Left lung (tissue), 10 donors: ENCODE results near the gene TRPV4. TPM values are rescaled to one million over a fixed set of nuclear protein-coding genes. Genes with fewer than 3 reads are reported as not detected.

Experiments
- ATAC-seq: fragments of 200-7000 bp; cut with Tn5 transposase; one replicate; pipeline ENCODE4 v1.9.1; 2020; ENCODE audit warnings: moderate library complexity
- DNase-seq, 4 donors: peaks; one replicate each; pipeline ENCODE4 v3.0.0-alpha.2; 2013 to 2020
- H3K27ac ChIP-seq, 2 donors: fragments of 200-600 bp; sonication (generic) in 1 of 2; one replicate each; pipeline versions ENCODE4 v1.5.0 to v1.8.0; 2020 to 2021
- H3K27me3 ChIP-seq, 2 donors: fragments of 200-600 bp; sonication (generic) in 1 of 2; one replicate each; pipeline versions ENCODE4 v1.5.0 to v1.8.0; 2020 to 2021
- H3K36me3 ChIP-seq, 2 donors: fragments of 200-600 bp; sonication (generic) in 1 of 2; one replicate each; pipeline versions ENCODE4 v1.5.0 to v1.8.0; 2020 to 2021
- H3K4me1 ChIP-seq, 2 donors: fragments of 200-600 bp; one replicate each; pipeline ENCODE4 v1.8.0; 2021
- H3K4me3 ChIP-seq, 2 donors: fragments of 200-600 bp; sonication (generic) in 1 of 2; one replicate each; pipeline versions ENCODE4 v1.5.0 to v1.8.0; 2020 to 2021; ENCODE audit warnings: mild to moderate bottlenecking in 1 of 2
- H3K9me3 ChIP-seq, 2 donors: fragments of 200-600 bp; sonication (generic) in 1 of 2; one replicate each; pipeline versions ENCODE4 v1.5.0 to v1.8.0; 2020 to 2021
- CTCF ChIP-seq, 2 donors: fragments of 200-600 bp; sonication (generic) in 1 of 2; IDR thresholded peaks; one replicate each; pipeline versions ENCODE4 v1.5.0 to v1.8.0; 2021; ENCODE audit warnings: antibody characterized with exemption in 2 of 2
- intact Hi-C, 2 donors: fragments of 100-400 bp; cut with DNase I; formaldehyde crosslinking; loops; one replicate each; pipeline versions ENCODE4 v1.11.2 to v1.14.2; 2022
- polyA plus RNA-seq, 6 donors: library from polyadenylated mRNA; unstranded; fragments of 120-200 nt; gene quantifications; one replicate each; pipeline ENCODE4 v1.2.1, GENCODE V29; 2013; ENCODE audit not compliant: insufficient read length in 6 of 6
- total RNA-seq, 2 donors: library from RNA; stranded (reverse); fragmentation: NEBNext Ultra II Directional; extraction: Animal tissue kit (Norgen Biotek cat#: 25700); gene quantifications; one replicate each; pipeline ENCODE4 v1.2.1, GENCODE V29; 2021
- donor health status: DM: no; HTN: yes; CAD: no.
- donor health status: DM: no; HTN: no; CAD: no.

TRPV4 gene
- total and polyA plus RNA-seq, 8 donors = 2.2 to 3.7 (median 3.2) TPM

- ATAC-seq = no peak
- no peak overlapping the region for H3K27ac ChIP-seq
Measured at GRCh38 chr12:109740694-109741245, 92.4 kb downstream of the TRPV4 start.

GRCh38 chr12:109739747-109740693, 93.2 kb downstream of the TRPV4 start:
- Histone ChIP-seq H3K27ac (no peak overlapping the region), H3K9me3 (no peaks in the 10 kb centered on the region), H3K36me3 (no peaks in the 10 kb centered on the region), H3K4me1 (no peaks in the 10 kb centered on the region), H3K4me3 (no peak overlapping the region), H3K27me3 (peaks cover 0 to 25% of the 10 kb centered on the region in 2 donors)
- DNase-seq (peak in 2 of 4 donors; percentile 10 to 28), ATAC-seq (no peak)
- intact Hi-C loops = no loop called here
- no peak for TF ChIP-seq CTCF (IDR thresholded peaks at IDR 0.05)

More at GRCh38 chr12:109740694-109741245, 92.4 kb downstream of the TRPV4 start:
- H3K4me3 ChIP-seq = no peak overlapping the region
- H3K4me1 ChIP-seq = no peaks in the 10 kb centered on the region
- H3K36me3 ChIP-seq = no peaks in the 10 kb centered on the region
- no peak for TF ChIP-seq CTCF (IDR thresholded peaks at IDR 0.05)
- peaks cover 0 to 17% of the 10 kb centered on the region in 2 donors for H3K27me3 ChIP-seq
- H3K9me3 ChIP-seq = no peaks in the 10 kb centered on the region
- peak in 2 of 4 donors; percentile 25 to 47 for DNase-seq
- intact Hi-C loops = no loop called here

- no peak overlapping the region for H3K27ac ChIP-seq
- H3K36me3 ChIP-seq = no peaks in the 10 kb centered on the region
- no peak overlapping the region for H3K4me3 ChIP-seq
- no peaks in the 10 kb centered on the region for H3K4me1 ChIP-seq
- ATAC-seq = no peak
- DNase-seq = peak in 2 of 4 donors; percentile 16 to 59
- no peak for TF ChIP-seq CTCF (IDR thresholded peaks at IDR 0.05)
- intact Hi-C loops = no loop called here
- H3K27me3 ChIP-seq = peaks cover 0 to 34% of the 10 kb centered on the region in 2 donors
- H3K9me3 ChIP-seq = no peaks in the 10 kb centered on the region
Measured at GRCh38 chr12:109738878-109739665, 94.1 kb downstream of the TRPV4 start.

GRCh38 chr12:109738209-109738608, 95.0 kb downstream of the TRPV4 start:
- intact Hi-C loops = no loop called here
- ATAC-seq = no peak
- H3K4me1 ChIP-seq = no peaks in the 10 kb centered on the region
- peak in 2 of 4 donors; percentile 18 to 45 for DNase-seq
- peaks cover 0 to 39% of the 10 kb centered on the region in 2 donors for H3K27me3 ChIP-seq
- H3K27ac ChIP-seq = no peak overlapping the region
- H3K36me3 ChIP-seq = no peaks in the 10 kb centered on the region
- TF ChIP-seq CTCF (IDR thresholded peaks at IDR 0.05) = no peak
- H3K9me3 ChIP-seq = no peaks in the 10 kb centered on the region
- H3K4me3 ChIP-seq = no peak overlapping the region
